Astrocyte (in vitro differentiated cells and primary cell): ENCODE data around the gene CA12.

ENCODE experiments used
- CTCF ChIP-seq: IDR thresholded peaks from 2 replicates; pipeline ENCODE4 v1.5.1; 2011; ENCODE audit warnings: low read depth, mild to moderate bottlenecking, inconsistent platforms, low read length, moderate library complexity; ENCODE audit not compliant: insufficient read depth
- EZH2 ChIP-seq: IDR thresholded peaks from 2 replicates; pipeline ENCODE4 v1.6.1; 2012; ENCODE audit warnings: mild to moderate bottlenecking, low read length, inconsistent platforms; ENCODE audit not compliant: insufficient read depth

- TF ChIP-seq EZH2 = no peak
- TF ChIP-seq CTCF = no peak
Observed at GRCh38 chr15:63330926-63331325, 50.7 kb downstream of the CA12 start.
